Measurements from ENCODE around the gene PTPN1. TPM values are rescaled to one million over a fixed set of nuclear protein-coding genes. Genes with fewer than 3 reads are reported as not detected.

Gene PTPN1
- total and polyA plus RNA-seq, 12 donors: 15.5 to 45.3 (median 29.4) TPM

GRCh38 chr20:50520222-50520880, 10.2 kb downstream of the PTPN1 start:
- H3K9me3 ChIP-seq: no peaks in the 10 kb centered on the region
- peak overlapping the region in 2 of 10 donors; percentile 2 to 98 for H3K27ac ChIP-seq
- peaks cover 10 to 100% (median 82%) of the 10 kb centered on the region in 9 donors for H3K4me1 ChIP-seq
- DNase-seq (no peak), ATAC-seq (peak in 2 of 8 donors; percentile 15 to 61)
- peaks cover 0 to 7% (median 0%) of the 10 kb centered on the region in 9 donors for H3K36me3 ChIP-seq
- intact Hi-C loops (cut with DNase I): no loop called here
- H3K27me3 ChIP-seq: no peaks in the 10 kb centered on the region
- no peak overlapping the region for H3K4me3 ChIP-seq
- no peak for TF ChIP-seq CTCF (IDR thresholded peaks at IDR 0.05)
- WGBS, 2 donors: 90 to 91% methylated on average over 7 of the region's 7 CpGs

- H3K9me3 ChIP-seq: no peaks in the 10 kb centered on the region
- H3K27ac ChIP-seq: peak overlapping the region in 1 of 10 donors; percentile 98
- ATAC-seq: peak in 1 of 8 donors; percentile 27
- peaks cover 0 to 7% (median 0%) of the 10 kb centered on the region in 9 donors for H3K36me3 ChIP-seq
- H3K4me1 ChIP-seq: peaks cover 10 to 100% (median 81%) of the 10 kb centered on the region in 9 donors
- TF ChIP-seq CTCF (IDR thresholded peaks at IDR 0.05): no peak
- WGBS, 2 donors: 96% methylated on average over 7 of the region's 7 CpGs
- intact Hi-C loops (cut with DNase I): no loop called here
- H3K27me3 ChIP-seq: no peaks in the 10 kb centered on the region
- no peak for DNase-seq
- no peak overlapping the region for H3K4me3 ChIP-seq
These were observed 11.3 kb downstream of the PTPN1 start for GRCh38 chr20:50521221-50522052.

- 95 to 97% methylated on average over 3 of the region's 3 CpGs for WGBS, 2 donors
- TF ChIP-seq CTCF (IDR thresholded peaks at IDR 0.05): no peak
- Histone ChIP-seq H3K9me3 (no peaks in the 10 kb centered on the region), H3K36me3 (peaks cover 0 to 7% (median 0%) of the 10 kb centered on the region in 9 donors), H3K4me1 (peaks cover 10 to 100% (median 81%) of the 10 kb centered on the region in 9 donors), H3K27ac (peak overlapping the region in 1 of 10 donors; percentile 24), H3K27me3 (no peaks in the 10 kb centered on the region), H3K4me3 (no peak overlapping the region)
- intact Hi-C loops (cut with DNase I): no loop called here
- DNase-seq (no peak), ATAC-seq (no peak)
These were observed 12.0 kb downstream of the PTPN1 start for GRCh38 chr20:50522053-50522674.

DNA sequence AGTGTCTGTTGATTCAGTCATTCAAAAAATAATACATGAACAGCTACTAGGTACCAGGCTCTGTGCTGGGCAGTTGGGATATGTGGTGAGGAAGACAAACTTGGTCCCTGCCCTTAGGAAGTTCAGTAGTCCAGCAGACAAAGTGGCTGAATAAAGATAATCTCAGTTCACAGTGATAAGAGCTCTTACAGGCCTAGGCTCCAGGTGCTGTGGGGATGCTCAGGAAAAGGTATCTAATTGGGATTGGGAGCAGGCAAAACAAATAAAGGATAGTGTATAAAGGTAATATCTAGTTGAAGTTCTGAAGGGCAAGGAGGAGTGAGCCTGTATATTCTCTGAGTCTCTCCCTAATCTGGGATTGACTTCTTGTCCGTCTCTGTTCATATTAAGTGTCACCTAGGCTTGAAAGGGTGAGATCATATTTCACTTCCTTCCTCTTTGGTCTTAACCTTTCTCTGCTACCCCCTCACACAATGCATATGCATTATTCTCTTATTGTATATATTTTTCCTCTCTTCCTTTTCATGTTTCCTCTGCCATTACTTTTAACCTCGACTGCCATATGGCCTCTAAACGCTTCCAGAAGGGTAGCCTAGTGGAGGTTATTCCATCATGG, 13.5 kb downstream of the PTPN1 start:
- H3K27me3 ChIP-seq: no peaks in the 10 kb centered on the region
- TF ChIP-seq CTCF (IDR thresholded peaks at IDR 0.05): no peak
- no peaks in the 10 kb centered on the region for H3K9me3 ChIP-seq
- peaks cover 0 to 7% (median 0%) of the 10 kb centered on the region in 9 donors for H3K36me3 ChIP-seq
- H3K4me1 ChIP-seq: peaks cover 10 to 99% (median 78%) of the 10 kb centered on the region in 9 donors
- no peak for DNase-seq
- 57 to 61% methylated on average over 3 of the region's 3 CpGs for WGBS, 2 donors
- intact Hi-C loops (cut with DNase I): no loop called here
- peak overlapping the region in 3 of 10 donors; percentile 11 to 58 (median 41) for H3K27ac ChIP-seq
- ATAC-seq: no peak
- no peak overlapping the region for H3K4me3 ChIP-seq
